ENCODE results near the gene PDX1.
A peak's percentile ranks its signal among the peaks of the same experiment; 100 is the strongest.

PDX1 gene

GRCh38 chr13:27965740-27966640, 46.2 kb downstream of the PDX1 start:
- Histone ChIP-seq H3K27me3 (ENCODE audit: control insufficient read depth in 2 of 2, insufficient read depth in 2 of 2, low read length in 2 of 2) (peaks cover 12 to 21% of the 10 kb centered on the region in 2 donors), H3K9ac (ENCODE audit: low read depth in 1 of 2, low read length in 2 of 2) (peak overlapping the region; percentile 94 to 97), H3K4me1 (ENCODE audit: control insufficient read depth in 2 of 2, insufficient read depth in 2 of 2, low read length in 2 of 2) (peaks cover 16 to 47% of the 10 kb centered on the region in 2 donors), H3K27ac (ENCODE audit: low read depth in 2 of 2, low read length in 2 of 2) (peak overlapping the region; percentile 96 to 100), H3K36me3 (ENCODE audit: control insufficient read depth in 2 of 2, insufficient read depth in 2 of 2, low read length in 2 of 2) (peaks cover 6 to 21% of the 10 kb centered on the region in 2 donors), H3K4me3 (ENCODE audit: low read length in 2 of 2) (peak overlapping the region; percentile 80 to 89), H3K9me3 (ENCODE audit: control insufficient read depth in 2 of 2, low read length in 2 of 2) (no peaks in the 10 kb centered on the region)

GRCh38 chr13:27966641-27967202, 46.9 kb downstream of the PDX1 start:
- peaks cover 20 to 50% of the 10 kb centered on the region in 2 donors for H3K4me1 ChIP-seq (ENCODE audit: control insufficient read depth in 2 of 2, insufficient read depth in 2 of 2, low read length in 2 of 2)
- peak overlapping the region; percentile 94 to 97 for H3K9ac ChIP-seq (ENCODE audit: low read depth in 1 of 2, low read length in 2 of 2)
- H3K27ac ChIP-seq (ENCODE audit: low read depth in 2 of 2, low read length in 2 of 2) = peak overlapping the region; percentile 96 to 100
- no peaks in the 10 kb centered on the region for H3K9me3 ChIP-seq (ENCODE audit: control insufficient read depth in 2 of 2, low read length in 2 of 2)
- peaks cover 12 to 21% of the 10 kb centered on the region in 2 donors for H3K27me3 ChIP-seq (ENCODE audit: control insufficient read depth in 2 of 2, insufficient read depth in 2 of 2, low read length in 2 of 2)
- H3K4me3 ChIP-seq (ENCODE audit: low read length in 2 of 2) = peak overlapping the region; percentile 80 to 89
- H3K36me3 ChIP-seq (ENCODE audit: control insufficient read depth in 2 of 2, insufficient read depth in 2 of 2, low read length in 2 of 2) = peaks cover 6 to 21% of the 10 kb centered on the region in 2 donors

- Histone ChIP-seq H3K36me3 (ENCODE audit: control insufficient read depth in 2 of 2, insufficient read depth in 2 of 2, low read length in 2 of 2) (peaks cover 6 to 20% of the 10 kb centered on the region in 2 donors), H3K4me1 (ENCODE audit: control insufficient read depth in 2 of 2, insufficient read depth in 2 of 2, low read length in 2 of 2) (peaks cover 24 to 50% of the 10 kb centered on the region in 2 donors), H3K27ac (ENCODE audit: low read depth in 2 of 2, low read length in 2 of 2) (peak overlapping the region; percentile 96 to 100), H3K27me3 (ENCODE audit: control insufficient read depth in 2 of 2, insufficient read depth in 2 of 2, low read length in 2 of 2) (peaks cover 15 to 21% of the 10 kb centered on the region in 2 donors), H3K9me3 (ENCODE audit: control insufficient read depth in 2 of 2, low read length in 2 of 2) (no peaks in the 10 kb centered on the region), H3K9ac (ENCODE audit: low read depth in 1 of 2, low read length in 2 of 2) (peak overlapping the region; percentile 94 to 97), H3K4me3 (ENCODE audit: low read length in 2 of 2) (peak overlapping the region; percentile 80 to 89)
These were observed 47.5 kb downstream of the PDX1 start for GRCh38 chr13:27967203-27967735.

GRCh38 chr13:27967736-27968315, 48.0 kb downstream of the PDX1 start:
- Histone ChIP-seq H3K27ac (ENCODE audit: low read depth in 2 of 2, low read length in 2 of 2) (peak overlapping the region; percentile 96 to 100), H3K27me3 (ENCODE audit: control insufficient read depth in 2 of 2, insufficient read depth in 2 of 2, low read length in 2 of 2) (peaks cover 16 to 21% of the 10 kb centered on the region in 2 donors)

GRCh38 chr13:27968316-27969081, 48.7 kb downstream of the PDX1 start:
- peaks cover 6 to 14% of the 10 kb centered on the region in 2 donors for H3K36me3 ChIP-seq (ENCODE audit: control insufficient read depth in 2 of 2, insufficient read depth in 2 of 2, low read length in 2 of 2)
- H3K4me3 ChIP-seq (ENCODE audit: low read length in 2 of 2) = peak overlapping the region; percentile 80 to 89
- peaks cover 16 to 21% of the 10 kb centered on the region in 2 donors for H3K27me3 ChIP-seq (ENCODE audit: control insufficient read depth in 2 of 2, insufficient read depth in 2 of 2, low read length in 2 of 2)
- peaks cover 29 to 48% of the 10 kb centered on the region in 2 donors for H3K4me1 ChIP-seq (ENCODE audit: control insufficient read depth in 2 of 2, insufficient read depth in 2 of 2, low read length in 2 of 2)
- peak overlapping the region; percentile 94 to 97 for H3K9ac ChIP-seq (ENCODE audit: low read depth in 1 of 2, low read length in 2 of 2)
- H3K27ac ChIP-seq (ENCODE audit: low read depth in 2 of 2, low read length in 2 of 2) = peak overlapping the region; percentile 96 to 100
- no peaks in the 10 kb centered on the region for H3K9me3 ChIP-seq (ENCODE audit: control insufficient read depth in 2 of 2, low read length in 2 of 2)

More at GRCh38 chr13:27967736-27968315, 48.0 kb downstream of the PDX1 start:
- Histone ChIP-seq H3K9me3 (ENCODE audit: control insufficient read depth in 2 of 2, low read length in 2 of 2) (no peaks in the 10 kb centered on the region), H3K4me3 (ENCODE audit: low read length in 2 of 2) (peak overlapping the region; percentile 80 to 89), H3K4me1 (ENCODE audit: control insufficient read depth in 2 of 2, insufficient read depth in 2 of 2, low read length in 2 of 2) (peaks cover 23 to 49% of the 10 kb centered on the region in 2 donors), H3K9ac (ENCODE audit: low read depth in 1 of 2, low read length in 2 of 2) (peak overlapping the region; percentile 94 to 97), H3K36me3 (ENCODE audit: control insufficient read depth in 2 of 2, insufficient read depth in 2 of 2, low read length in 2 of 2) (peaks cover 6 to 15% of the 10 kb centered on the region in 2 donors)

GRCh38 chr13:27969082-27969865, 49.5 kb downstream of the PDX1 start, which contains the start of gene CDX2:
CDX2 (minus strand) TSS chr13:27969315; CDS start chr13:27969006, 309 bp downstream.
- peak within 1 kb of the TSS; percentile 96 to 100 for H3K27ac ChIP-seq (ENCODE audit: low read depth in 2 of 2, low read length in 2 of 2)
- peak within 1 kb of the TSS; percentile 94 to 97 for H3K9ac ChIP-seq (ENCODE audit: low read depth in 1 of 2, low read length in 2 of 2)
- H3K27me3 ChIP-seq (ENCODE audit: control insufficient read depth in 2 of 2, insufficient read depth in 2 of 2, low read length in 2 of 2) = peaks cover 17 to 21% of the 10 kb centered on the region in 2 donors

GRCh38 chr13:27969866-27970229, 50.0 kb downstream of the PDX1 start:
- Histone ChIP-seq H3K27ac (ENCODE audit: low read depth in 2 of 2, low read length in 2 of 2) (peak overlapping the region; percentile 84 to 100), H3K4me3 (ENCODE audit: low read length in 2 of 2) (peak overlapping the region; percentile 80 to 89), H3K9ac (ENCODE audit: low read depth in 1 of 2, low read length in 2 of 2) (peak overlapping the region; percentile 70 to 94), H3K27me3 (ENCODE audit: control insufficient read depth in 2 of 2, insufficient read depth in 2 of 2, low read length in 2 of 2) (peaks cover 19 to 21% of the 10 kb centered on the region in 2 donors), H3K36me3 (ENCODE audit: control insufficient read depth in 2 of 2, insufficient read depth in 2 of 2, low read length in 2 of 2) (peaks cover 6 to 11% of the 10 kb centered on the region in 2 donors), H3K4me1 (ENCODE audit: control insufficient read depth in 2 of 2, insufficient read depth in 2 of 2, low read length in 2 of 2) (peaks cover 25 to 50% of the 10 kb centered on the region in 2 donors), H3K9me3 (ENCODE audit: control insufficient read depth in 2 of 2, low read length in 2 of 2) (no peaks in the 10 kb centered on the region)

More at GRCh38 chr13:27969082-27969865, 49.5 kb downstream of the PDX1 start, which contains the start of gene CDX2:
- H3K9me3 ChIP-seq (ENCODE audit: control insufficient read depth in 2 of 2, low read length in 2 of 2) = no peaks in the 10 kb centered on the region
- H3K36me3 ChIP-seq (ENCODE audit: control insufficient read depth in 2 of 2, insufficient read depth in 2 of 2, low read length in 2 of 2) = peaks cover 6 to 11% of the 10 kb centered on the region in 2 donors
- H3K4me3 ChIP-seq (ENCODE audit: low read length in 2 of 2) = peak within 1 kb of the TSS; percentile 80 to 89
- H3K4me1 ChIP-seq (ENCODE audit: control insufficient read depth in 2 of 2, insufficient read depth in 2 of 2, low read length in 2 of 2) = peaks cover 25 to 50% of the 10 kb centered on the region in 2 donors

GRCh38 chr13:27970382-27971235, 50.8 kb downstream of the PDX1 start:
- Histone ChIP-seq H3K27ac (ENCODE audit: low read depth in 2 of 2, low read length in 2 of 2) (peak overlapping the region; percentile 84 to 100), H3K27me3 (ENCODE audit: control insufficient read depth in 2 of 2, insufficient read depth in 2 of 2, low read length in 2 of 2) (peaks cover 19 to 21% of the 10 kb centered on the region in 2 donors), H3K4me1 (ENCODE audit: control insufficient read depth in 2 of 2, insufficient read depth in 2 of 2, low read length in 2 of 2) (peaks cover 25 to 50% of the 10 kb centered on the region in 2 donors), H3K9me3 (ENCODE audit: control insufficient read depth in 2 of 2, low read length in 2 of 2) (no peaks in the 10 kb centered on the region), H3K9ac (ENCODE audit: low read depth in 1 of 2, low read length in 2 of 2) (peak overlapping the region; percentile 70 to 94), H3K4me3 (ENCODE audit: low read length in 2 of 2) (peak overlapping the region; percentile 80 to 89), H3K36me3 (ENCODE audit: control insufficient read depth in 2 of 2, insufficient read depth in 2 of 2, low read length in 2 of 2) (peaks cover 6 to 10% of the 10 kb centered on the region in 2 donors)
